GM23338 (cell line): ENCODE measurements around the gene NACAD.

Experiments
- CREB1 ChIP-seq: fragments of 250-450 bp; sonication (Bioruptor Pico); IDR thresholded peaks from 2 replicates; pipeline ENCODE4 v1.5.0; 2020; ENCODE audit warnings: low read depth, mild to moderate bottlenecking, moderate library complexity
- CTCF ChIP-seq, 2 experiments: fragments of 200-600 bp in 1 of 2; sonication (generic) in 1 of 2; conservative IDR thresholded peaks; 2 replicates each; pipeline versions ENCODE4 v1.5.1 to v1.6.1; 2016 to 2017; ENCODE audit warnings: antibody characterized with exemption in 2 of 2, low read depth in 2 of 2, mild to moderate bottlenecking in 2 of 2, moderate library complexity in 1 of 2
- EZH2 ChIP-seq: fragments of 200-600 bp; sonication (generic); IDR thresholded peaks from one replicate; pipeline ENCODE4 v1.8.0; 2017; ENCODE audit warnings: antibody characterized with exemption, mild to moderate bottlenecking, low read depth; ENCODE audit not compliant: unreplicated experiment
- EZH2phosphoT487 ChIP-seq: fragments of 200-600 bp; sonication (generic); IDR thresholded peaks from one replicate; pipeline ENCODE4 v1.8.1; 2018; ENCODE audit warnings: antibody characterized with exemption; ENCODE audit not compliant: unreplicated experiment
- JUNB ChIP-seq: IDR thresholded peaks from one replicate; pipeline ENCODE4 v1.6.1; 2016; ENCODE audit warnings: antibody characterized with exemption; ENCODE audit not compliant: unreplicated experiment
- POLR2AphosphoS5 ChIP-seq: IDR thresholded peaks from 2 replicates; pipeline ENCODE4 v1.6.1; 2016; ENCODE audit warnings: antibody characterized with exemption, low read depth
- REST ChIP-seq: IDR thresholded peaks from one replicate; pipeline ENCODE4 v1.6.1; 2018; ENCODE audit warnings: antibody characterized with exemption; ENCODE audit not compliant: unreplicated experiment
- STAT1 ChIP-seq: IDR thresholded peaks from one replicate; pipeline ENCODE4 v1.6.1; 2016; ENCODE audit warnings: antibody characterized with exemption; ENCODE audit not compliant: unreplicated experiment
- ZNF331 ChIP-seq: fragments of 250-450 bp; sonication (Bioruptor Pico); IDR thresholded peaks from 2 replicates; pipeline ENCODE4 v1.5.0; 2020; ENCODE audit warnings: low read depth, mild to moderate bottlenecking, moderate library complexity

GRCh38 chr7:45108863-45109262, 20.1 kb upstream of the NACAD start:
- TF ChIP-seq CTCF (conservative IDR thresholded peaks at IDR 0.05; ENCODE audit: low read depth in 2 of 2) = no peak
- TF ChIP-seq CREB1 (CRISPR knock-in tag) = no peak
- TF ChIP-seq POLR2AphosphoS5 = no peak
- no peak for TF ChIP-seq EZH2
- TF ChIP-seq STAT1 = no peak
- TF ChIP-seq EZH2phosphoT487 = no peak
- no peak for TF ChIP-seq REST
- TF ChIP-seq JUNB = no peak
- TF ChIP-seq ZNF331 (CRISPR knock-in tag) = no peak
